ENCODE results near the gene NRBF2.

Gene NRBF2

GRCh38 chr10:63120554-63120953 lies 12.6 kb upstream of the NRBF2 start:
- no peak overlapping the region for H3K4me2 ChIP-seq (ENCODE audit: low read length)
- H3K36me3 ChIP-seq (ENCODE audit: control insufficient read depth, low read length): no peaks in the 10 kb centered on the region
- H3K27ac ChIP-seq (ENCODE audit: low read depth, low read length): no peak overlapping the region
- H4K20me1 ChIP-seq (ENCODE audit: control insufficient read depth, insufficient read depth, low read depth, low read length): no peaks in the 10 kb centered on the region
- no peak overlapping the region for H3K4me3 ChIP-seq (ENCODE audit: low read length)
- no peaks in the 10 kb centered on the region for H3F3A ChIP-seq (ENCODE audit: control insufficient read depth, insufficient read depth)
- TF ChIP-seq EZH2phosphoT487 (IDR thresholded peaks at IDR 0.05; ENCODE audit: borderline replicate concordance, low read length): no peak
- no peak for TF ChIP-seq CTCF (IDR thresholded peaks at IDR 0.05; ENCODE audit: low read depth, low read length, poor library complexity, severe bottlenecking)
- H3K27me3 ChIP-seq (ENCODE audit: control insufficient read depth, low read length): 0 out of 2 replicates have a peak, but pooled peaks cover 4% of the 10 kb centered on the region
- H3K4me1 ChIP-seq (ENCODE audit: control insufficient read depth, low read length): no peaks in the 10 kb centered on the region
- no peaks in the 10 kb centered on the region for H3K9me2 ChIP-seq (replicated peaks; ENCODE audit: control insufficient read depth, low read length)
- no peaks in the 10 kb centered on the region for H3K9me3 ChIP-seq (ENCODE audit: control insufficient read depth, insufficient read depth, low read length)
- no peaks in the 10 kb centered on the region for H3K79me2 ChIP-seq (ENCODE audit: control insufficient read depth, low read length)

- Histone ChIP-seq H3K4me2 (ENCODE audit: low read length) (no peak overlapping the region), H3K79me2 (ENCODE audit: control insufficient read depth, low read length) (no peaks in the 10 kb centered on the region), H3K4me3 (ENCODE audit: low read length) (no peak overlapping the region), H3K4me1 (ENCODE audit: control insufficient read depth, low read length) (no peaks in the 10 kb centered on the region), H3K9me2 (replicated peaks; ENCODE audit: control insufficient read depth, low read length) (no peaks in the 10 kb centered on the region), H3K36me3 (ENCODE audit: control insufficient read depth, low read length) (no peaks in the 10 kb centered on the region), H3F3A (ENCODE audit: control insufficient read depth, insufficient read depth) (no peaks in the 10 kb centered on the region), H3K27ac (ENCODE audit: low read depth, low read length) (no peak overlapping the region), H4K20me1 (ENCODE audit: control insufficient read depth, insufficient read depth, low read depth, low read length) (no peaks in the 10 kb centered on the region), H3K27me3 (ENCODE audit: control insufficient read depth, low read length) (no peaks in the 10 kb centered on the region), H3K9me3 (ENCODE audit: control insufficient read depth, insufficient read depth, low read length) (no peaks in the 10 kb centered on the region)
- TF ChIP-seq EZH2phosphoT487 (IDR thresholded peaks at IDR 0.05; ENCODE audit: borderline replicate concordance, low read length): no peak
- TF ChIP-seq CTCF (IDR thresholded peaks at IDR 0.05; ENCODE audit: low read depth, low read length, poor library complexity, severe bottlenecking): no peak
Observed at GRCh38 chr10:63123727-63124362, 9.3 kb upstream of the NRBF2 start.

- no peaks in the 10 kb centered on the region for H3F3A ChIP-seq (ENCODE audit: control insufficient read depth, insufficient read depth)
- H3K27me3 ChIP-seq (ENCODE audit: control insufficient read depth, low read length): no peaks in the 10 kb centered on the region
- no peaks in the 10 kb centered on the region for H3K4me1 ChIP-seq (ENCODE audit: control insufficient read depth, low read length)
- H3K4me3 ChIP-seq (ENCODE audit: low read length): no peak overlapping the region
- H4K20me1 ChIP-seq (ENCODE audit: control insufficient read depth, insufficient read depth, low read depth, low read length): no peaks in the 10 kb centered on the region
- TF ChIP-seq CTCF (IDR thresholded peaks at IDR 0.05; ENCODE audit: low read depth, low read length, poor library complexity, severe bottlenecking) (no peak), EZH2phosphoT487 (IDR thresholded peaks at IDR 0.05; ENCODE audit: borderline replicate concordance, low read length) (no peak)
- no peak overlapping the region for H3K4me2 ChIP-seq (ENCODE audit: low read length)
- no peaks in the 10 kb centered on the region for H3K36me3 ChIP-seq (ENCODE audit: control insufficient read depth, low read length)
- no peaks in the 10 kb centered on the region for H3K9me2 ChIP-seq (replicated peaks; ENCODE audit: control insufficient read depth, low read length)
- no peaks in the 10 kb centered on the region for H3K79me2 ChIP-seq (ENCODE audit: control insufficient read depth, low read length)
- H3K9me3 ChIP-seq (ENCODE audit: control insufficient read depth, insufficient read depth, low read length): no peaks in the 10 kb centered on the region
- no peak overlapping the region for H3K27ac ChIP-seq (ENCODE audit: low read depth, low read length)
Observed at GRCh38 chr10:63125459-63125858, 7.7 kb upstream of the NRBF2 start.

Data from DOHH2 (cell line).